Stimulated activated CD4-positive, alpha-beta T cell treated with anti-CD3 and anti-CD28 coated beads, Interleukin-12 subunit alpha, Interleukin-12 subunit beta, amount 100 ng/mL, for 24 hours (primary cell): ENCODE results near the gene DOCK7.

Experiments used
- DNase-seq, 2 experiments: peaks; one replicate each; pipeline ENCODE4 v3.0.0-alpha.2; 2020; ENCODE audit warnings: low read depth in 2 of 2

The DOCK7 gene

DNA sequence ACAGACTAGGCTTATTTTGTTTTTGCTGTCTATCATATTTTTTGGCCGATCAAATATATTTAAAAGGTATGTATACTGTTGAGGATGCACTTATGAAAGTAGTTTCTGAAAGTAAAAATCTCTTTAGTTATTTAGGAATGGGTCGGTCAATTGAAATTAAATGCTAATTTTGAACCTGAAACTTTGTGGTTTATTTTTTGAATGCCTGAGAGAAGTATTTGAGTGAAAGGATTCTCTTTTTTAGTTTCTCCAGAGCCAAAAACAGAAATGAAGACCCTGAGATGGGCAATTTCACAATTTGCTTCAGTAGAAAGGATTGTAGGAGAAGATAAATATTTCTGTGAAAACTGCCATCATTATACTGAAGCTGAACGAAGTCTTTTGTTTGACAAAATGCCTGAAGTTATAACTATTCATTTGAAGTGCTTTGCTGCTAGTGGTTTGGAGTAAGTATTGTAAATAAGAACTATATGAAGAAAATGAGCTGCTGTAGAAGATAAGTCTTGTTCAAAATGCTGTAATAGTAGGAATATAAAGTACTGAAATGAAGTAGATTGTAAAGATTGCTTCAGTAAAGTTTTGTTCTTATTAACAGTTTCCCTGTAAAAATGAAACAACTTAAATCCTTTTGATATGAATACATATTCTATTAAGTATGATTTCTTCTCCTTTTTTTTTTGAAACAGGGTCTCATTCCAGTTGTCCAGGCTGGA lies 239.8 kb downstream of the DOCK7 start:
- no peak for DNase-seq

GRCh38 chr1:62444701-62445100 lies 243.5 kb downstream of the DOCK7 start:
- DNase-seq, result no peak

- DNase-seq, result no peak
Observed at GRCh38 chr1:62439652-62440371, 248.4 kb downstream of the DOCK7 start.

- DNase-seq, result no peak
Observed at GRCh38 chr1:62438163-62438562, 250.0 kb downstream of the DOCK7 start.

- DNase-seq, result peak; percentile 15 to 28
Observed at GRCh38 chr1:62437273-62437940, 250.8 kb downstream of the DOCK7 start.

DNA sequence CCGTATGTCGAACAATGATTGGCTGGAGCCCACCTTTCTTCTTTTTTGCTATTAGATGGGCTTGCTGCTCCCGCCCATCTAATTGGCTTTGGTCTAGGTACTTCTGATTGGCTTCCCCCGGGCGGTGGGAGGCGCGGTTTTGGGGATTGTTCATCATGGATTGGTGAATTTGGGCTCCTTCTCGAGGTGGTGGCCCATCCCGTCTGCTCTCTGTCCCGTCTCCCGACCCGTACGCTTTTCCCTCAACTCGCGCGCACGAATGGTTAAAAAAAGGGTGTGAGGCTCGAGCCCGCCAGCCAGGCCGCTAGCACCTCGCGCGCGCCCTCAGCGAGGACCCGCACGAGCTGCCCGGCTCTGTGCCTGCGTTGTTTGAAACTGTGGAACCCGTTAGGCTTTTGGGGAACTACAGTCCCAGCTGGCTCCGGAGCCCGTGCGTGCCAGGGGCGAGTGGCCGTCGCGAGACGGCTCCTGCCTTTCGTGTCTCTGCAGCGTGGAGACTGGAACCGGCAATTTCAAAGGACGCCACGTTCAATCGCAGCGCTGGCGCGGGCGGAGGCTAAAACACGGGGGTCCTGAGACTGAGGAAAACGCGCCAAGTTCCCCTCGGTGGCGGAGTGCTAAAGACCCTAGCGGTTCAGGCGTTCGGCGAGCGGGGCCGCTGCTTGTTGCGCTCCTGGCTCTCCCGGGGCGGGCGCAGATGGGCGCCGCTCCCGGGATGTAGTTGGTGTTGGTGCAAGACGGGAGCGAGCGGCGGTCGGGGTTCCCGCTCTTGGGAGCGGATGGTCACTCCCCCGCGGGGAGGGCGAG lies 251.5 kb downstream of the DOCK7 start, which contains the start of gene USP1:
Gene USP1, plus strand, starts transcription at position 584 of the 807 bp plus-strand sequence. CDS start 2,819 bp downstream, outside the sequence.
- peak; percentile 94 to 96 for DNase-seq

- DNase-seq, result peak in 1 of 2 experiments; percentile 90
Observed at GRCh38 chr1:62436039-62436465, 252.1 kb downstream of the DOCK7 start.

GRCh38 chr1:62435231-62436038 lies 252.8 kb downstream of the DOCK7 start:
- DNase-seq, result no peak

GRCh38 chr1:62434618-62435001 lies 253.6 kb downstream of the DOCK7 start:
- no peak for DNase-seq

DNA sequence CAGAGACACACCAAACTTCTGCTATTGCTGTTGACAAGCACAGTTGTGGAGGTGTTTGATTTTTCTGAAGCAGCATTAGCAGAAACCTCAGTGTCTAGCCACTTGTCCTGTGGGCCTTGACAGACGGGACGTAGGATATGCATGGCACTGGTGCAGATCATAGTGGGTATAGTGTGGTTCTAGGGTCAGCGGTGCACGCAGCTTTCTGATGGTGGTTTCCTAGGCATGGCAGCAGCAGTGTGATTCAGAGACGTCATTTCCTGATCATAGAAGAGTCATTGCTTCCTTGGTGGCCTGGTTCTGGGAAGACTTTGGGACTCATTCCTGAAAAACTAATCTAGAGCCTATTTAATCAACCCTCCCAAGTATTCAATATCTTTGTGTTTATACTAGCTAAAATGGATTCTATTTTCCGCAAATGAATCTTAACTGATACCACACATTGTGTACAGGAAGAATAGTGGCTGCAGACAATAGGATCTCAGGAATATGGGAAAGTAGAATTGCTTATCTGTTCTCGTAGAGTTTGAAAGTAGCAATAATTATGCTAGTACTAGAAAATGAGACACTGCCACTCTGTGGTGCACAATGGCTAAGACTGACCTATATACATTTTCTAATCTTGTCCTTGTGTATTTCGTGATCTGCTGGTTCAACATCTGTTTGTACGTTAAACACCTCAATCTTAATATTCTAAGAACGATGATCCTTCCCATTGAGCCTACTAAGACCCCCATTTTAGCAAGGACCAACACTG lies 254.1 kb downstream of the DOCK7 start:
- no peak for DNase-seq

- DNase-seq, result no peak
Observed at GRCh38 chr1:62429581-62429980, 258.6 kb downstream of the DOCK7 start.

DNA sequence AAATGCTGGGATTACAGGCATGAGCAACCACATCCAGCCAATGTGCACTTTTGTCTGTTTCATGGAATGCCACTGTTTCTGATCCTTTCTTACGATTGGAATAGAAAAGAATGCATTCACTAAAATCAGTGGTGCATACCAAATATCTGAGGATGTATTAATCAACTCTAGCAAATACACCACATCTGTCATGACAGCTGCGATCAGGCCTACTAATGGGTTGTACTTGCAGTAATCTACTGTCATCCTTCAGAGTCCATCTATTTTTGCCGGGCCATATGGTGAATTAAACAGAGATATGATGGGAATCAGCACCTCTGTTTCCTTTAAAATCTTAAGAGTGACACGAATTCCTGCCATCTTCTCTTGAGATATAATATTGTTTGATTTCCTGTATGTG lies 259.8 kb downstream of the DOCK7 start:
- DNase-seq, result no peak

- DNase-seq, result no peak
Observed at GRCh38 chr1:62426794-62427193, 261.4 kb downstream of the DOCK7 start.

DNA sequence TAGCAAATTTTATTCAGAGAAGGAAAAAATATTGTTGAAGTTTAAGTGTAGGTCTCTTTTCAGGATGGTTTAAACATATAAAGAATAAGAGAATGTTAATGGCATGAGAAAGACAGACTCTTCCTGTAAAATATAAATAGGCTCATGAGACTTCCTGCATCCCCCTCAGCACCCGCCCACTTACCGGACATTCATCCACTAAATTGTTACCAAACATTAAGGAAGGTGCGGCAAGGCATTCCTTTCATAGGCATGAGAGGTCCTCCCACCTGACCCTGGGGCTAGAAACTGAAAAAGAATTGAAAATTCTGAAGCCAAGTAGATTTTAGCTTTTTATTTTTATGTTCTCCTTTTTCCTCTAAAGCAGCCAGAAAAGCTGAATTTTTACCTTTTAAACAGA lies 261.9 kb downstream of the DOCK7 start:
- no peak for DNase-seq

DNA sequence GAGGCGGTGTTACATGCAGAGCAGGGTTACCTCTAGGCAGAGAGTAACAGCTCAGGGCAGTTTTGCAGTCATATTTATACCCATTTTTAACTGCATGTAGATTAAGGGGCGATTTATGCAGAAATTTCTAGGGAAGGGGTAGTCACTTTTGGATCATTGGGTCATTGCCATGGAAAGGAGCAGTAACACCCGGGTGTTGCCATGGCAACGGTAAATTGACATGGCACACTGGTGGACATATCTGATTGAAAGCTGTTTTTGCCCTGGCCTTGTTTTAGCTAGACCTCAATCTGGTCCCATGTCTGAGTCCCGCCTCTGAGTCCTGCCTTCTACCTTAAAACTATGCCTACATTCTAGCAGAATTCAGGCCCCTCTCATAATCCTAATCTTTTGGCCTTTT lies 263.1 kb downstream of the DOCK7 start:
- no peak for DNase-seq

DNA sequence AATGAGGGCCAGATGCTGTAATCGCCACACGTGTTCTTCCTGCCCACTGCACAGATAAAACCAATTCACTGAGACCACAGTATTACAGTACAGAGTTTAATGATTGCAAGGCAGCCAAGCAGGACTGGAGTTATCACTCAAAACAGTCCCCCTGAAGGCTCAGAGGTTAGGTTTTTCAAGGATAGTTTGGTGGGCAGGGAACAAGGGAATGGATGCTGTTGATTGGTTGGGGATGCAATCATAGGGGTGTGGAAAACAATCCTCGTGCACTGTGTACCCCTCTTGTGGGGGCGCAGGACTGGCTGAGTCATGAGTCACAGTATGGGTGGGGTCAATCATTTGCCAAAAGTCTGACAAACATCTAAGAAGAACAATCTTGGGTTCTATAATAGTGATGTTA lies 263.8 kb downstream of the DOCK7 start:
- DNase-seq, result no peak

GRCh38 chr1:62423580-62424242 lies 264.5 kb downstream of the DOCK7 start:
- no peak for DNase-seq

DNA sequence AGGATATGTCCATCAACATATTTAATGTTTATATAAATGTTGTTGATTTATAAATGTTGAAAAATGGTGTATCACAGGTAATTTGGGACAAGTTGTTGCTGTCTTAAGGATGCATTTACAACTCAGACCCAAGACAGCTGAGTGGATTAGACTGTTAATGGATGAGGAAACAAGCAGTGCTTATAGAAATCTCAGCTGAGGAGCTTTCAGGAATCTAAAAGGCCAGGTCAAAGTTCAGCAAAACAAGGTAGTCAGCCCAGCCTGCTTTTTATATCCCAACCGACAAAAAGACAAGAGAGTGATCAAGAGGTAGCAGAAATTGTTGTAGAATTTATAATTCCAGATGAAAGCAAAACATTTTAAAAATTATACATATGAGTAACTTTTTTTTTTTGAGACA lies 268.0 kb downstream of the DOCK7 start:
- DNase-seq, result no peak

DNA sequence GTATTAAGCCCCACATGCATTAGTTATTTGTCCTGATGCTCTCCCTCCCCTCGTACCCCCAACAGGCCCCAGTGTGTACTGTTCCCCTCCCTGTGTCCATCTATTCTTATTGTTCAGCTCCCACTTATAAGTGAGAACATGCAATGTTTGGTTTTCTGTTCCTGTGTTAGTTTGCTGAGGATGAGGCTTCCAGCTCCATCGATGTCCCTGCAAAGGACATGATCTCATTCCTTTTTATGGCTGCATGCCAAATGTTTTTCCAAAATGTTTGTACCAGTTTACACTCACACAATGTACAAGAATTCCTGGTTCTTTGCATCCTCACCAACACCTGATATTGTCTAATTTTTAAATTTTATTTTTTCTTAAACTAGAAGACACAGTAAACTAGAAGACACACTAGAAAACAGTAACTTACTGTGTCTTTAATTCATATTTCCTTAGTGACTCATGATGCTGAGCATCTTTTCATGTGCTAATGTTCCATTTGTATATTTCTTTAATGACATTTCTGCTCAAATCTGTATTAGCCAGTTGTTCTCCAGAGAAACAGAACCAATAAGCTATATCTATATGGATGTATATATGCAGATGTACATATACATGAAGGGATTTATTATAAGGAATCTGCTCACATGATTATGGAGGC lies 270.7 kb downstream of the DOCK7 start:
- DNase-seq, result no peak
